Stimulated activated CD8-positive, alpha-beta memory T cell treated with anti-CD3 and anti-CD28 coated beads, Interleukin-15, amount 100 ng/mL, for 1 hour (primary cell): ENCODE measurements around the gene PTPN4.

ENCODE experiments used
- DNase-seq: peaks from one replicate; pipeline ENCODE4 v3.0.0-alpha.2; 2020; ENCODE audit warnings: low read depth

PTPN4 gene

DNA sequence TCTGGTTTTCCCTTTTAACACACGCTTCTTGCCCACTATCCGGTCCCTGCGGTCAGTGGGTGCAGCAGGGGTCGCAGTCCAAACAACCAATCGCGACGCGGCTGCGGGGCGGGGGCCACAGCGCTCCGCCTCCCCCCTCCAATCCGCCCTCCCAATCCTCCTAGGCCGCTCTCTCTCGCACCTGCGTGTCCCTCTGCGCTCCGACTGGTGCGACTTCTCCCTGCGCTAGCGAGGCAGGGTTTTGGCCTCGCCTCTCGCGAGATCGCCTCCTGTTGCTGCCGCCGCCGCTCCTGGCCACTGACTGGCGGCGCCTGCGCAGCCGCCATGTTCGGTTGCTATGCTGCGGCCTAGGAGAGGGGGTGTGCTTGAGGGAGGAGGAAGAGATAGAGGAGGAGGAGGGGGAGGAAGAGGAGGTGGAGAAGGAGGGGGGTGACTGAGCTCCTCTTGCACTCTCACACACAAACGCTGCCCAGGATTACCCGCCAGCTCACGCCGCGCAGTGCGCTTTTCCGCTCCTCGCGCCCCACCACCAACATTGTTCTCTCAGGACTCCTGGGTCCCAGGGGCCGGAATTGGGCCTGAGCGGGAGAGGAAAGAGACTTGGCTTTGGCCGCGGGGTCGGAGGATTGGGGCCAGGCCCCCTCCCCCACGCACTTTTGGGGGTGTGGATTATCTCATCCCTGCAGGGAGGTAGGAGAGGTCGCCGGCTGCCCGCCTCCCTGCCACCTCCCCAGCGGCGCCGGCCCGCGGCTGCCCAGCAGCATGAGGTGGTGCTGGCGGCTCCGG, at the start of gene PTPN4:
Gene PTPN4, plus strand, starts transcription at position 472 of the 786 bp plus-strand sequence. CDS start 49,932 bp downstream, outside the sequence.
- peak; percentile 85 for DNase-seq

GRCh38 chr2:119710281-119710680, 49.4 kb upstream of the PTPN4 start:
- no peak for DNase-seq

DNA sequence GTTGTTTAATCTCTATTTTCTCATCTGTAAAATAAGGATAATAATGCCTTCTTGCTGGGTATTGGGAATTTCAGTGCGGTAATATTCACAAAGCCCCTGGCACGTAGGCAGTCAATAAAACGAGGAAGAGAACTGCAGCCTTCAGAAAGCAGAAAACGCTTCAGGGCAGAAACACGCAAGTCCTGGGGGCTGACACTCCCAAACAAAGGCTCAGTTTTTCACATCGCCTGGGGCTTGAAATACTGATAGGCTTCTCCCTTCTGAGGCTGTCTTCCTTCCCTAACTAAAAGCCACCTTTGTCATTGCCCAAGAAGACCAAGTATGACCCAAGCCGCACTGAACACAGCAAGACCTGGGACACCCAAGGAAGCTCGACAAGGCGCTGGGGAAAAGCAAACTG, 48.4 kb upstream of the PTPN4 start:
- no peak for DNase-seq

DNA sequence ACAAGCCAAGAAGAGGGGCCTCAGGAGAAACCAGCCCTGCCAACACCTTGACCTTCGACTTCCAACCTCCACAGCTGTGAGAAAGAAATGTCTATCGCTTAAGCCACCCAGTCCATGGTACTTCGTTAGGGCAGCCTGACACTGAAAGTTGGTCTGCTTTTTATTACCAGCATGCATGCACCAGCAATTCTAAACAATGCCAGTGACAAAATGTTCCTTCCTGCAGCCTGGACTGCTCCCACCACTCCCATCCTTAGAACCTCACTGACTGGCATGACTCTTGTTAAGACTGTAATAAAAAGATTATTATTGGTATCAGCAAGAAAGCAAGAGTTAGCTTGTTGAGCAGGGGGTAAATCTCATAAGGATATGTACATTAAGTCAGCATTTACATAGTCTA, 47.2 kb upstream of the PTPN4 start:
- no peak for DNase-seq

GRCh38 chr2:119713819-119714490, 45.8 kb upstream of the PTPN4 start:
- DNase-seq: no peak

- DNase-seq: no peak
Observed at GRCh38 chr2:119715409-119716283, 44.1 kb upstream of the PTPN4 start.

DNA sequence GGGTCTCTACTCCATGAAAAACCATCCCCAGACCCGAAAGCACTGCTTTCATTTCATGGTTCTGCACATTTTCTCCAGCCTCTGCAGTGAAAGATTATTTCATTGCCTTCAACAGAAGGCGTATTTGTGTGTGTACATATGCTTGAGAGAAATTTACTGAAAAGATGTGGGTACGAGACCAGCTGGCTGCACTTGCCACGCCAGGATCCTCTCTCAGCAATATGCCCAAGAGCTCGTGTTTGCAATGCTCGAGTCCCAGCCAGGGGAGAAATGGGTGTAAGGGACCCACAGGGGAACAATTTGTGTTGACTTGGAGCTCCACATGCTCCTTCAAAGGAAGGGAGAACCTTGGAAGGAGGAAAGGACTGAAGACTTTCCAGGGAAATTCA, 43.4 kb upstream of the PTPN4 start:
- DNase-seq: no peak

GRCh38 chr2:119718501-119719260, 41.0 kb upstream of the PTPN4 start:
- no peak for DNase-seq

- no peak for DNase-seq
Observed at GRCh38 chr2:119719261-119719627, 40.5 kb upstream of the PTPN4 start.

DNA sequence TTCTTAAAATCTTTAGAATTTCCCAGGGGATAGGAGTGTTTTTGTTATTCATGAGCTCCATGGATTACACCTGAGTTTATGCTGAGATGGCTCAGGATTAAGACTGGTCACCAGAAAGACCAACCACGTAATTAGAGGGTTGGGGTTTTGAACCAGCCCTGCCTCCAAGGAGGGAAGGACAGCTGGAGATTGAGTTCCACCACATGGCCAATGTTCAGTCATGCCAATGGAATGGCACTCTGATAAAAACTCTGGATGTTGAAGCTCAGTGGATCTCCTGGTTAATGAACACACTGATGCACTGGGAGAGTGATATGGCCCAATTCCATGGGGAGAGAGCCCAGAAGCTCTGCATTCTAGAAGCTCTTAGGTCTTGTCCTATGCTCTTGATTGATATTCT, 38.7 kb upstream of the PTPN4 start:
- DNase-seq: no peak

DNA sequence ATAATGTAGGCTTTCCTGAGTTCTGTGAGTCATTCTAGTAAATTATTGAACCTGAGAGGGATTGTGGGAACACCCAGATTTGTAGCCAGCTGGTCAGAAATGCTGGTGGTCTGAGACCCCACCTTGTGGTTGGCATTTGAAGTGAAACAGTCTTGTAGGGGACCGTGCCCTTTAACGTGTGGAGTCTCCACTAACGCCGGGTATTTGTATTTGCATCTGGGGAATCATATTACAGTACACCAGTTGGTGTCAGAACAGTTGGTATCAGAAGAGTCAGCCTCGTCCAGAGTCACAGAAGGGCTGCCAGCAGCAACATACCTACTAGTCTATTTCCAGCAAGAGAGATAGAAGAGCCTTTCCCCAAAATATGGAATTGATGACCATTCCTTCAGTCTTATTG, 38.3 kb upstream of the PTPN4 start:
- DNase-seq: no peak

DNA sequence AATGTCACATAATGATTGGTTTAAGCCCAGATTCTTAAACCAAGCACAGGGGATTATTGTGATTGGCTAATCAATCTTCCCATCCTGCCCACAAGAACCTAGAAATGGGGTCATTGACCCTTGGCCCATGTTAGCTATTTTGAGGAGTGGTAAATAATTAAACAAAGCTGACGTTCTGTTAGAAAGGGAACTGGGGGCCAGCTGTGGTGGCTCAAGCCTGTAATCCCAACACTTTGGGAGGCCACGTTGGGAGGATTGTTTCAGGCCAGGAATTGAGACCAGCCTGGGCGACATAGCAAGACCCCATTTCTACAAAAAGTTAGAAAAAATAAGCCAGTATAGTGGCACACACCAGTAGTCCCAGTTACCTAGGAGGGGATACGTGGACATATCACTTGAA, 37.8 kb upstream of the PTPN4 start:
- DNase-seq: no peak

- no peak for DNase-seq
Observed at GRCh38 chr2:119723186-119723585, 36.5 kb upstream of the PTPN4 start.

DNA sequence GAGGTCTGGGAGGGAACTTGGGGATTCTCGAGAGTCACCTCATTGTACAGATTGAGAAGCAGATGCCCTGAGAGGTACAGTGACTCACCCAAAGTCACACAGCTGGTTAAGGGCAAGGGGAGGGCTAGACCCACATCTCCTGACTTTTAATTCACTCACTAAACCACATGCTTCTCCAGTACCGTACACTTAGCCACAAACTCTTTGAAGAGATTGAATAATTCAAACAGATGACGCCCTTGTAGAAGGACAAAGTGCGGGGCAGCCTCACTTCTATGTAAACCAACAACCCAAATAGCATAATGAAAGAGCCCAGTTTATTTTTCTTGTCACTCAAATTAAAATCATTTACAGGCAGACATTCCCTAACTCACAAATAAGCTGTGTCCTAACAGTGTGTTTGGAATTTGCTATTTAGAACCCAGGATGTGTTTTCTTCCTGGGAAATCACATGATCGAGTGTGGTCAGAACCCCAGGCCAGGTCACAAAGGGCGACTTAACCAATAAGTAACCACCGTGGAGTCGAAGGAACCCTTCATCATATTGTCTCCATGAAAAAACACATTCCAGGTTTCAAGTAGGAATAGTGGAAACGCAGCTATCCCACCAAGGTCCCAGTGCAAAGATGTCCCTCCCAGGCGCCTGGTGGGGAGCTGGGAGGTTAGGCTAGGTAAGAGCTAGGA, 35.8 kb upstream of the PTPN4 start:
- no peak for DNase-seq

DNA sequence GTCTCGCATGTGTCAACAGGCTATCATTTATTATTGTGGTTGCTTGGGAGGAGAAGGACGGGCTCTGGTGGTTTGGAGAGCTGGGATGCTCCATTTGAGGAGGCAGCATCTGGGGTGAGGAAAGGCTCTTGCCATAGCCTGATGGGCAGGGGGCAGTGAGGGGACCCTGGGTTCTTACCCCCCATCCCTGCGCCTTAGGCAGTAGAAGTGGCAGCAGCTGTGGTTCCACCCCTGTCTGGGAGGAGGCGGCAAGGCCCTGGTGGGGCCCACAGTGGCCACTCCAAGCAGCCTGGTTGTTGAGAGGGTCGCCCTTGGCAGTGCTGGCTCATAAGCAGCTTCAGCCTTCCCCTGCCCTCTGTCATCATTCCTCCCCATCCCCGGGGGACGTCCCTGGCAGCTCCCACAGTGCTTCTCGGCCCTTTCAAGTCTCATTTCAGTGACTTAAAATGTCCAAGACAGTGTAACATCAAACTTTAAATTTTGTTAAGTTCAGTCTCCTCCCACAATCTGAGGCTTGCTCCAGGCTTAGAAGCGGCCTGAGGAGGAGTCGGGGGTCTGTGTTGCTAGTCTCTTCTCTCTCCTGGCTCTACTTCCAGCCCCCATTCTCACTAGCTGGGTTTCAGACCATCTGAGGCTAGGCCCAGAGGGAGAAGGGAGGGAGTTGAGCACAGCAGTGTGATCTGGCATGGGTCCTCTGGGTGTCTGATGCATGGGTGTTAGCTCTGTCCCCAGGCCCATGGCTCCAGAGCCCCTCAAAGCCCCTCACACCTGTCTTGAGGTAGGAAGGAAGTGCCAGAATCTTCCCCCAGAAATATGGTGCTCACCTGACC, 34.9 kb upstream of the PTPN4 start:
- no peak for DNase-seq

- no peak for DNase-seq
Observed at GRCh38 chr2:119727493-119727892, 32.2 kb upstream of the PTPN4 start.

DNA sequence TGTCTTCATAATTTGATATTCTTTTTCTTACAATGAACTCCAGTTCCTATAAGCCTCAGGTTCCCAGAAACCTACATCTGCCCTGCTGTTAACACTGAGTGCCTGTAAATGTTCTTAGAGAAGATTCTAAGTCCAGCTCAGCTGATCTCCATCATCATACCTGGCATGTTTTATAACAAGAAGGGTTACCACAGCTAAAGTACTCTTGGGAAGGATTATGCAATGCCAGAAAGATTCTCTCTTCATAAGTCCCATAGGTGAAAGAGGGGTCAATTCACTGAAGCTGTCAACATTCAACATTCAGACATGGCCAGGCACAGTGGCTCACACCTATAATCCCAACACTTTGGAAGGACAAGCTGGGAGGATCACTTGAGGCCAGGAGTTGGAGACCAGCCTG, 31.3 kb upstream of the PTPN4 start:
- no peak for DNase-seq

- no peak for DNase-seq
Observed at GRCh38 chr2:119730671-119731177, 29.0 kb upstream of the PTPN4 start.

- no peak for DNase-seq
Observed at GRCh38 chr2:119731983-119732382, 27.7 kb upstream of the PTPN4 start.

- no peak for DNase-seq
Observed at GRCh38 chr2:119732601-119733164, 27.0 kb upstream of the PTPN4 start.
